Smooth muscle cell (in vitro differentiated cells): ENCODE data around the gene PIBF1. TPM values are rescaled to one million over a fixed set of nuclear protein-coding genes. Genes with fewer than 3 reads are reported as not detected.

ENCODE experiments used
- DNase-seq: peaks from one replicate; lab custom pipeline; 2025; ENCODE audit not compliant: unreplicated experiment; lab: John Stamatoyannopoulos, UW
- H2AFZ ChIP-seq: fragments of 200-600 bp; sonication (generic); 2 replicates; pipeline ENCODE4 v1.6.0; 2016; ENCODE audit warnings: antibody characterized with exemption, low read depth, mild to moderate bottlenecking
- H3F3A ChIP-seq: fragments of 200-600 bp; sonication (generic); 2 replicates; pipeline ENCODE4 v1.6.0; 2017; ENCODE audit warnings: antibody characterized with exemption, low read depth
- H3K27ac ChIP-seq: fragments of 200-600 bp; sonication (generic); 2 replicates; pipeline ENCODE4 v1.5.1; 2016; ENCODE audit warnings: low read depth, mild to moderate bottlenecking
- H3K27me3 ChIP-seq: fragments of 200-600 bp; sonication (generic); 2 replicates; pipeline ENCODE4 v1.6.1; 2016; ENCODE audit warnings: low read depth, mild to moderate bottlenecking
- H3K36me3 ChIP-seq: fragments of 200-600 bp; sonication (generic); 2 replicates; pipeline ENCODE4 v1.5.1; 2016; ENCODE audit warnings: low read depth
- H3K4me1 ChIP-seq: fragments of 200-600 bp; sonication (generic); 2 replicates; pipeline ENCODE4 v1.5.1; 2016; ENCODE audit warnings: low read depth
- H3K4me2 ChIP-seq: fragments of 200-600 bp; sonication (generic); 2 replicates; pipeline ENCODE4 v1.6.0; 2016; ENCODE audit warnings: mild to moderate bottlenecking
- H3K4me3 ChIP-seq: fragments of 200-600 bp; sonication (generic); 2 replicates; pipeline ENCODE4 v1.5.1; 2016; ENCODE audit warnings: mild to moderate bottlenecking
- H3K79me2 ChIP-seq: fragments of 200-600 bp; sonication (generic); 2 replicates; pipeline ENCODE4 v1.6.0; 2016; ENCODE audit warnings: low read depth, mild to moderate bottlenecking
- H3K9ac ChIP-seq: fragments of 200-600 bp; sonication (generic); 2 replicates; pipeline ENCODE4 v1.6.0; 2016; ENCODE audit warnings: low read depth
- H3K9me3 ChIP-seq: fragments of 200-600 bp; sonication (generic); replicated peaks from 2 replicates; pipeline ENCODE4 v1.5.1; 2016; ENCODE audit warnings: low read depth
- H4K20me1 ChIP-seq: fragments of 200-600 bp; sonication (generic); 2 replicates; pipeline ENCODE4 v1.6.0; 2016; ENCODE audit warnings: low read depth
- CTCF ChIP-seq: fragments of 200-600 bp; sonication (generic); IDR thresholded peaks from 2 replicates; pipeline ENCODE4 v1.5.1; 2017; ENCODE audit warnings: borderline replicate concordance, mild to moderate bottlenecking, antibody characterized with exemption; ENCODE audit not compliant: insufficient read depth, poor library complexity, severe bottlenecking
- WGBS: methylation state at CpG from one replicate; pipeline ENCODE4 v1.1.7; 2016; ENCODE audit warnings: low lambda C conversion rate; 5-methylcytosine and 5-hydroxymethylcytosine counted together
- polyA plus RNA-seq: library from polyadenylated mRNA; unstranded; fragments of >200 nt; fragmentation: Nextera tagmentation; extraction: Ambion mirVana; gene quantifications from 2 replicates; pipeline ENCODE4 v1.2.1, GENCODE V29; 2016
- total RNA-seq: library from RNA; depleted of rRNA; stranded (reverse); fragments of >200 nt; gene quantifications from 2 replicates; pipeline ENCODE4 v1.2.3, GENCODE V29; 2014

Gene PIBF1
- total and polyA plus RNA-seq, 2 experiments from 2014 or later, result 14.1 to 30.8 TPM

DNA sequence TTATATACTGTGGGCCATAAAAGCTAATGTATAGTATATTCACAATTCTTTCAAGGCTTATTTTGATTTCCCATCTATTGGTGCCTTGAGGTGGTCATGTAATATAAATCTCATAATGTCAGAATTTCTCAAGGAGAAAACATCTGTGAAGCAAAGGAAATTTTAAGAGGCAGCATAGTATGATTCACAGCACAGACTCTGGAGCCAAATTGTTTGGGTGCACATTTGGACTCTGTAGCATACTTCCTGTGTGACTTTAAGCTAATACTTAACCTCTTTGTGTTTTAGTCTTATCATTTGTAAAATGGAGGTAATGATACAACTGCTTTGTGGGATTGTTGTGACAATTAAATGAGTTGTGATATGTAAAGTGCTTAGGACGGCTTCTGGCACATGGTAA, 67.6 kb downstream of the PIBF1 start:
- Histone ChIP-seq H3K79me2 (peaks cover 3% of the 10 kb centered on the region), H3K9ac (no peak overlapping the region), H2AFZ (no peak overlapping the region), H3K4me2 (no peak overlapping the region), H3F3A (no peaks in the 10 kb centered on the region), H4K20me1 (no peaks in the 10 kb centered on the region), H3K9me3 (no peaks in the 10 kb centered on the region), H3K27me3 (no peaks in the 10 kb centered on the region), H3K4me1 (no peaks in the 10 kb centered on the region), H3K4me3 (no peak overlapping the region), H3K36me3 (peaks cover 14% of the 10 kb centered on the region), H3K27ac (no peak overlapping the region)
- DNase-seq, result no peak
- no peak for TF ChIP-seq CTCF
- WGBS, result 94% methylated on average over 1 of the region's 1 CpG

- no peak overlapping the region for H2AFZ ChIP-seq
These were observed 69.2 kb downstream of the PIBF1 start for GRCh38 chr13:72850959-72851677.

DNA sequence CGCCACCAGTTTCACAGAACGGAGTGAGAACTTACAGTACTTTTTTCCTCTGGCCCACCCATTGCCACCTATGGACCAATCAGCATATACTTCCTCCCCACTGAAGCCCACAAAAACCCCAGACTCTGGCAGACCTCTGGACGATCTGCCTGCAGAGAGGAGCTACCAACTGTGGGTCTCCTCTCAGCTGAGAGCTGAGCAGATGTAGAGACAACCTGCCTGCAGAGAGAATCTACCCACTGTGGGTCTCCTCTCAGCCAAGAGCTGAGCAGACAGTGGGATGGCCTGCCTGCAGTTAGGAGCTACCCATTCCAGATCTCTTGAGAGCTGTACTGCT, 69.7 kb downstream of the PIBF1 start:
- H3K4me3 ChIP-seq, result no peak overlapping the region
- H3K27me3 ChIP-seq, result no peaks in the 10 kb centered on the region
- TF ChIP-seq CTCF, result no peak
- H3F3A ChIP-seq, result no peaks in the 10 kb centered on the region
- H3K9me3 ChIP-seq, result no peaks in the 10 kb centered on the region
- H3K4me1 ChIP-seq, result no peaks in the 10 kb centered on the region
- H3K79me2 ChIP-seq, result no peaks in the 10 kb centered on the region
- H3K36me3 ChIP-seq, result peaks cover 14% of the 10 kb centered on the region
- no peak overlapping the region for H2AFZ ChIP-seq
- 91% methylated on average over 2 of the region's 3 CpGs for WGBS
- H3K4me2 ChIP-seq, result no peak overlapping the region
- H3K27ac ChIP-seq, result no peak overlapping the region
- H4K20me1 ChIP-seq, result no peaks in the 10 kb centered on the region
- H3K9ac ChIP-seq, result no peak overlapping the region
- DNase-seq, result no peak

More at GRCh38 chr13:72850959-72851677, 69.2 kb downstream of the PIBF1 start:
- Histone ChIP-seq H3K9me3 (no peaks in the 10 kb centered on the region), H3K36me3 (peaks cover 14% of the 10 kb centered on the region), H3K79me2 (peaks cover 2% of the 10 kb centered on the region), H3K4me1 (no peaks in the 10 kb centered on the region), H3K4me2 (no peak overlapping the region), H3K4me3 (no peak overlapping the region), H3F3A (no peaks in the 10 kb centered on the region), H3K9ac (no peak overlapping the region), H4K20me1 (no peaks in the 10 kb centered on the region), H3K27ac (no peak overlapping the region), H3K27me3 (no peaks in the 10 kb centered on the region)
- TF ChIP-seq CTCF, result no peak
- 93% methylated on average over 18 of the region's 18 CpGs for whole genome bisulfite sequencing
- DNase-seq, result no peak

DNA sequence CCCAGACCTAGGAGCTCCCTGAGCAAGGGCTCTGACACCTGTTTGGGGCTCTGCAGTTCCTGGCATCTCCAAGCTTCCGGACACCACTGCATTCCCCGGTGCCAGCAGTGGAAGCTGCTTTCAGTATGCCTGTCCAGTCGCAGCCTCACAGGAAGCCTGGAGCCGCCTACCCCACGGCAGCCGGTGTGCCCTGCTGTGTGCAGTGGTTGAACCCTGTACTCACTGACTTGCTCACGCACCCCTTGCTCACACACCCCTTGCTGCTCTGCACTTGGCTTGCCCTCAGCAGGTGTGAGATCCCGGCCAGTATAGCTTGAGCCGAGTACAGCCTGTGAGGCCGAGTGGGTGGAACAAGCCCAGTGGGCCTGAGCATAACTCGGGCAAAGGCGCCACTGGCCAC, 70.3 kb downstream of the PIBF1 start:
- Histone ChIP-seq H3K9ac (no peak overlapping the region), H3K4me2 (no peak overlapping the region), H3K9me3 (no peaks in the 10 kb centered on the region), H3K36me3 (peaks cover 10% of the 10 kb centered on the region), H3K27me3 (no peaks in the 10 kb centered on the region), H3K79me2 (no peaks in the 10 kb centered on the region), H3K4me3 (no peak overlapping the region), H3K27ac (no peak overlapping the region), H4K20me1 (no peaks in the 10 kb centered on the region), H3K4me1 (no peaks in the 10 kb centered on the region), H2AFZ (no peak overlapping the region), H3F3A (no peaks in the 10 kb centered on the region)
- WGBS, result 98% methylated on average over 12 of the region's 12 CpGs
- no peak for DNase-seq
- TF ChIP-seq CTCF, result no peak
